ENCODE results near the gene PTPRT.

PTPRT gene

GRCh38 chr20:43029176-43029575 lies 160.5 kb downstream of the PTPRT start:
- Histone ChIP-seq H3K27ac (no peak overlapping the region), H3K36me3 (no peaks in the 10 kb centered on the region), H3K4me3 (ENCODE audit: low read depth in 1 of 2, low read length in 1 of 2) (no peak overlapping the region), H3K4me1 (ENCODE audit: control insufficient read depth in 1 of 2, insufficient read depth in 1 of 2, low read depth in 1 of 2, low read length in 1 of 2) (no peaks in the 10 kb centered on the region), H3K27me3 (no peaks in the 10 kb centered on the region), H3K9me3 (no peaks in the 10 kb centered on the region)
- no peak for TF ChIP-seq CTCF (IDR thresholded peaks at IDR 0.05)

- H3K27ac ChIP-seq = no peak overlapping the region
- no peaks in the 10 kb centered on the region for H3K36me3 ChIP-seq
- no peaks in the 10 kb centered on the region for H3K9me3 ChIP-seq
These were observed 161.2 kb downstream of the PTPRT start for GRCh38 chr20:43028470-43028869.

GRCh38 chr20:43023836-43024235 lies 165.9 kb downstream of the PTPRT start:
- H3K27ac ChIP-seq = no peak overlapping the region
- no peaks in the 10 kb centered on the region for H3K27me3 ChIP-seq
- no peak overlapping the region for H3K4me3 ChIP-seq (ENCODE audit: low read depth in 1 of 2, low read length in 1 of 2)
- no peaks in the 10 kb centered on the region for H3K9me3 ChIP-seq
- H3K36me3 ChIP-seq = no peaks in the 10 kb centered on the region
- no peak for TF ChIP-seq CTCF (IDR thresholded peaks at IDR 0.05)
- no peaks in the 10 kb centered on the region for H3K4me1 ChIP-seq (ENCODE audit: control insufficient read depth in 1 of 2, insufficient read depth in 1 of 2, low read depth in 1 of 2, low read length in 1 of 2)

More at GRCh38 chr20:43028470-43028869, 161.2 kb downstream of the PTPRT start:
- no peak for TF ChIP-seq CTCF (IDR thresholded peaks at IDR 0.05)
- no peak overlapping the region for H3K4me3 ChIP-seq (ENCODE audit: low read depth in 1 of 2, low read length in 1 of 2)
- H3K4me1 ChIP-seq (ENCODE audit: control insufficient read depth in 1 of 2, insufficient read depth in 1 of 2, low read depth in 1 of 2, low read length in 1 of 2) = no peaks in the 10 kb centered on the region
- H3K27me3 ChIP-seq = no peaks in the 10 kb centered on the region

- TF ChIP-seq CTCF (IDR thresholded peaks at IDR 0.05) = no peak
- no peaks in the 10 kb centered on the region for H3K9me3 ChIP-seq
- H3K27ac ChIP-seq = no peak overlapping the region
- H3K4me1 ChIP-seq (ENCODE audit: control insufficient read depth in 1 of 2, insufficient read depth in 1 of 2, low read depth in 1 of 2, low read length in 1 of 2) = no peaks in the 10 kb centered on the region
- H3K27me3 ChIP-seq = no peaks in the 10 kb centered on the region
- H3K36me3 ChIP-seq = no peaks in the 10 kb centered on the region
- H3K4me3 ChIP-seq (ENCODE audit: low read depth in 1 of 2, low read length in 1 of 2) = no peak overlapping the region
These were observed 167.1 kb downstream of the PTPRT start for GRCh38 chr20:43022568-43022967.

- Histone ChIP-seq H3K9me3 (no peaks in the 10 kb centered on the region), H3K4me1 (ENCODE audit: control insufficient read depth in 1 of 2, insufficient read depth in 1 of 2, low read depth in 1 of 2, low read length in 1 of 2) (no peaks in the 10 kb centered on the region), H3K27ac (no peak overlapping the region), H3K27me3 (no peaks in the 10 kb centered on the region), H3K4me3 (ENCODE audit: low read depth in 1 of 2, low read length in 1 of 2) (no peak overlapping the region), H3K36me3 (no peaks in the 10 kb centered on the region)
- no peak for TF ChIP-seq CTCF (IDR thresholded peaks at IDR 0.05)
These were observed 167.6 kb downstream of the PTPRT start for GRCh38 chr20:43022081-43022480.

All from neutrophil (primary cell).